GM19025 (cell line): ENCODE measurements around the gene GLB1L3.
"Not testable (repeated sequence)": the region's sequence is repeated elsewhere in the genome, so short reads cannot be mapped to it uniquely, and the experiment has no call there.

Experiments used
- ATAC-seq: cut with Tn5 transposase; IDR thresholded peaks from one replicate; pipeline ENCODE4 v1.9.1; 2021; ENCODE audit warnings: mild to moderate bottlenecking, low read depth, moderate library complexity; ENCODE audit not compliant: unreplicated experiment

The GLB1L3 gene

GRCh38 chr11:134340354-134340964 lies 64.3 kb downstream of the GLB1L3 start:
- ATAC-seq, result no peak

GRCh38 chr11:134341805-134342571 lies 65.8 kb downstream of the GLB1L3 start:
- no peak for ATAC-seq

GRCh38 chr11:134342572-134343340 lies 66.6 kb downstream of the GLB1L3 start:
- ATAC-seq, result no peak

- ATAC-seq, result no peak
These were observed 67.5 kb downstream of the GLB1L3 start for GRCh38 chr11:134343646-134344045.

- ATAC-seq, result not testable (repeated sequence)
These were observed 68.5 kb downstream of the GLB1L3 start for GRCh38 chr11:134344497-134345236.

GRCh38 chr11:134345237-134345550 lies 69.0 kb downstream of the GLB1L3 start:
- ATAC-seq, result no peak

- no peak for ATAC-seq
These were observed 70.2 kb downstream of the GLB1L3 start for GRCh38 chr11:134346101-134346975.

- ATAC-seq, result no peak
These were observed 70.8 kb downstream of the GLB1L3 start for GRCh38 chr11:134346976-134347350.

GRCh38 chr11:134347441-134347840 lies 71.3 kb downstream of the GLB1L3 start:
- ATAC-seq, result no peak

GRCh38 chr11:134349109-134349801 lies 73.1 kb downstream of the GLB1L3 start:
- peak; percentile 59 for ATAC-seq

GRCh38 chr11:134349802-134350355 lies 73.7 kb downstream of the GLB1L3 start:
- no peak for ATAC-seq

- no peak for ATAC-seq
These were observed 74.2 kb downstream of the GLB1L3 start for GRCh38 chr11:134350381-134350780.

- no peak for ATAC-seq
These were observed 75.9 kb downstream of the GLB1L3 start for GRCh38 chr11:134352111-134352510.

- ATAC-seq, result no peak
These were observed 79.0 kb downstream of the GLB1L3 start for GRCh38 chr11:134355136-134355535.

GRCh38 chr11:134355656-134356055 lies 79.5 kb downstream of the GLB1L3 start:
- ATAC-seq, result no peak

- no peak for ATAC-seq
These were observed 80.7 kb downstream of the GLB1L3 start for GRCh38 chr11:134356656-134357544.

- no peak for ATAC-seq
These were observed 81.3 kb downstream of the GLB1L3 start for GRCh38 chr11:134357545-134357839.

GRCh38 chr11:134358165-134358855 lies 82.1 kb downstream of the GLB1L3 start:
- no peak for ATAC-seq
